Urinary bladder (tissue), 4 donors: ENCODE results near the gene GPR78. TPM values are rescaled to one million over a fixed set of nuclear protein-coding genes. Genes with fewer than 3 reads are reported as not detected.
"Not testable (repeated sequence)": the region's sequence is repeated elsewhere in the genome, so short reads cannot be mapped to it uniquely, and the experiment has no call there.

Experiments
- DNase-seq: peaks from one replicate; pipeline ENCODE4 v3.0.0-alpha.2; 2015; ENCODE audit errors: extremely low spot score
- H3K27ac ChIP-seq: one replicate; pipeline ENCODE4 v1.5.1; 2013; ENCODE audit warnings: low read depth, mild to moderate bottlenecking, moderate library complexity
- H3K36me3 ChIP-seq: one replicate; pipeline ENCODE4 v1.6.1; 2013; ENCODE audit warnings: mild to moderate bottlenecking, moderate library complexity; ENCODE audit not compliant: insufficient read depth
- H3K4me1 ChIP-seq: one replicate; pipeline ENCODE4 v1.6.1; 2013; ENCODE audit warnings: mild to moderate bottlenecking, moderate library complexity; ENCODE audit not compliant: insufficient read depth
- H3K4me3 ChIP-seq: one replicate; pipeline ENCODE4 v1.5.1; 2013; ENCODE audit warnings: low read depth, low read length
- WGBS: extraction: QIAGEN DNeasy Blood & Tissue Kit; methylation state at CpG from one replicate; pipeline ENCODE4 v1.1.7; 2013; 5-methylcytosine and 5-hydroxymethylcytosine counted together
- polyA plus RNA-seq: library from polyadenylated mRNA; stranded (reverse); fragments of 200-250 nt; gene quantifications from one replicate; pipeline ENCODE4 v1.2.3, GENCODE V29; 2013
- total RNA-seq: library from RNA; depleted of rRNA; stranded (reverse); fragments of >200 nt; gene quantifications from one replicate; pipeline ENCODE4 v1.2.3, GENCODE V29; 2014
- donor health status: healthy with polysubstance abuse.
- donor health status: healthy.

GPR78 gene
- total and polyA plus RNA-seq, 2 donors: 0.29 to 3.6 TPM

DNA sequence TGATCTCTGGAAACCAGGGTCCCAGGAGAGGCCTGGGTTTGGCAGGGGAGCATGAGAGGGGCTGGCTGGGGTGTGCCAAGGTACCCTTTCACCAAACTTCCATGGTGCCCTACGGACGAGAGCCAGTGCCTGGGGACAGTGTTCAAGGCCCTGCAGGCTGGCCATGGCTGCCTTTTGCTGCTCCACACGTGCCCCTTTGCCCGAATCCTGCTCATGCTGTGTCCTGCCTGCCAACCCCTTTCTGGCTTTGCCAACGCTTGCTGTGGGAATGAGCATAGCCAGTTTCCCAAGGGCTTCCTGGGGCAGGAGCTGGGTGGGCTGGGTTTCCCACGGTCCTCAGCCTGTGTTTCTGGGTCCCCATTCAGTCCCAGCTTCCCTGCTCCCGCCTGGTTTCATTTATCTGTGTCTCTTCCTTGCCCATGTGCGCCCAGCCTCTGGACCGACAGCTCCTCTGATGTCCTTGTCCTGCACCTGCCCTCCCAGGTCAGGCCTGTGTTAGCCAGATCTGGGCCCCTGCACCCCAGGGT lies 29.7 kb downstream of the GPR78 start:
- Histone ChIP-seq H3K4me3 (no peak overlapping the region), H3K36me3 (no peaks in the 10 kb centered on the region), H3K27ac (no peak overlapping the region), H3K4me1 (no peaks in the 10 kb centered on the region)
- WGBS: 85% methylated on average over 9 of the region's 9 CpGs
- no peak for DNase-seq

DNA sequence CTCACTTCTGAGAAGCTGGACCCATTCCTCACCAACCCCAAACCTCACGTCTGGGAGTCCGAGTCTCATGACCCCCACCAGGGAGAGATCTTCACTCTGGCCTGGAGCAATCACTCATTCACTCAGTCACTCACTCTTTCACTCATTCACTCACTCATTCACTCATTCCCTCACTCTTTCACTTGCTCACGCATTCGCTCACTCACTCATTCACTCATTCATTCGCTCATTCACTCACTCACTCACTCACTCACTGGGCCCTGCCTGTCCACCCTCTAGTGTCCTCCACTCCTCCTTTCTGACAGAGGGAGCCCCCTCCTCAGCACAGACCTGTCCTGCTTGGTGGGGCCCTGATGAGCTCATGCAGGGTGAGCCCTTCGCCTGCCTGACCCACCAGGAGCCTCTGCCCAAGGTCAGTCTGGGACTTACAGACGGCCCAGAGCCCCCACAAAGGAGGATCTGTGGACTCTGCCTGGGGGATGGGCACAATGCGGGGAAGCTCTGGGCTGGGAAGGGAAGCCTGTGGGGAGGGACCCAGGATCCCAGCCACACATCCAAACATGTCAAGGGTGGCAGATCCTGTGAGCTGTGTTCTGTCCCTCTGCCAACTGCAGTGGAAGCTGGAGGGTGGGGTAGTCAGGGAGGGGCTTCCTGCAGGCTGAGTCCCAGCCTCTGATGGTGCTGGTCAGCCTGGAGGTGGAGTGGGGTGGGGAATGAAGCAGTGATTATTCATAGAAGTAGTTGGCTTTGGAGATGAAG lies 30.8 kb downstream of the GPR78 start:
- H3K36me3 ChIP-seq: no peaks in the 10 kb centered on the region
- H3K27ac ChIP-seq: no peak overlapping the region
- 82% methylated on average over 8 of the region's 8 CpGs for WGBS
- no peak for DNase-seq
- no peaks in the 10 kb centered on the region for H3K4me1 ChIP-seq
- H3K4me3 ChIP-seq: no peak overlapping the region

DNA sequence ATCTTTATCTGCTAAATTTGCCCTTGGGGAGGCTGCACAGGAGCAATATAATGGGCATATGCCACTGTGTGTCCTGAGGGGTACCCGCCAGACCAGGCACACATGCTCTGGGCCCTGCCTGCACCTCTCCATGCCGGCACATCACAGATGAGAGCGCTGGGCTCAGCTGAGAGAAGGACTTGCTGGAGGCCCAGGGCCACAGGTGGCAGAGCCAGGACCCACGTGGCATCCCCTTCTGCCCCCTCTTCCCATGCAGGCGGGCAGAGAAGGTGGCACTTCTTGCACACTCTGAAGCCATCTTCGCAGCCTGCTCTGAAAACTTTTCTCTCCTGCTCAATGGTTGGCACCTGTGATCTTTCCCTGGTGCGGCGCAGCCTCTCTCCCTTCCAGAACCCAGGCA lies 32.5 kb downstream of the GPR78 start:
- H3K27ac ChIP-seq: no peak overlapping the region
- no peaks in the 10 kb centered on the region for H3K36me3 ChIP-seq
- H3K4me3 ChIP-seq: no peak overlapping the region
- no peak for DNase-seq
- no peaks in the 10 kb centered on the region for H3K4me1 ChIP-seq
- 94% methylated on average over 8 of the region's 8 CpGs for WGBS

DNA sequence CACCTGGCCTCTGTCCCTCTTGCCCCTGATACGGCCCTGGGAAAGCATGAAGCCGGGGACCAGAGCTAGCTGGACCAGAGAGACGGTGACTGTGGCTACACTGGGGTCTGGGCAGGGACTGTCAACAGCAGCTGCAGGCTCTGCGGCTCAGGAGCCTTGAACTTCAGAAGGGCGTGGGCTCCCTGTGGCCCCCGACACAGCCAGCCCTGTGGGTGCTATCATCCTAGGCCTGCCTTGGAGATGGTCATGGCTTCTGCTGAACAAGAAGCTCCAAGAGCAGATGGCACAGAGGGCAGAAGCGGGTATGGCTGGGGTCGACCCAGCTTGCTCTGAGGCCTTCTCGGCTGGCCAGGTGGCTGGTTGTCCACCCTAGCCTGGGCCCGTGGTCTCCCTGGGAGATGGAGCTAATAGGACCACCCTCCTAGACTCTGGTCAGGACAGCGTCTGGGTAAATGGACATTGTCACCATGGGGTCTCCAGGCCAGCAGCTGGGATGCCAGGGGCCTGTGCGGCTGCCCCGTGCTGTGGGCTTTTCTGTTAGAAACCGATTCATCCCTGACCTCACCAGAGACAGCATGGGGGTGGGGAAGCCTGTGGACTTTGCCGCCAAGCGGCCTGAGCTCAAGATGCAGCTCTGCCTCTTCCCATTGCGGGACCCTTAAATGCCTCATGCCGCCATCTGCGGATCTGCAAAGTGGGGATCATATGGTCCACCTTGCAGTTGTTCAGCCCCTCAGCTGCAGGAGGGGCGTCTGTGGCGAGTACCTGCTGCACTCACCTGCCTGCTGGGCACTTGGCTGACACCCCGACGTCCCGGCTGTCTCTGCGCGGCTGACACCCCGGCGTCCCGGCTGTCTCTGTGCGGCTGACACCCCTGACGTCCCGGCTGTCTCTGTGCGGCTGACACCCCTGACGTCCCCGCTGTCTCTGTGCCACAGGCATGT lies 33.5 kb downstream of the GPR78 start:
- no peak overlapping the region for H3K27ac ChIP-seq
- DNase-seq: no peak
- H3K36me3 ChIP-seq: no peaks in the 10 kb centered on the region
- WGBS: 93% methylated on average over 35 of the region's 35 CpGs
- no peaks in the 10 kb centered on the region for H3K4me1 ChIP-seq
- no peak overlapping the region for H3K4me3 ChIP-seq

DNA sequence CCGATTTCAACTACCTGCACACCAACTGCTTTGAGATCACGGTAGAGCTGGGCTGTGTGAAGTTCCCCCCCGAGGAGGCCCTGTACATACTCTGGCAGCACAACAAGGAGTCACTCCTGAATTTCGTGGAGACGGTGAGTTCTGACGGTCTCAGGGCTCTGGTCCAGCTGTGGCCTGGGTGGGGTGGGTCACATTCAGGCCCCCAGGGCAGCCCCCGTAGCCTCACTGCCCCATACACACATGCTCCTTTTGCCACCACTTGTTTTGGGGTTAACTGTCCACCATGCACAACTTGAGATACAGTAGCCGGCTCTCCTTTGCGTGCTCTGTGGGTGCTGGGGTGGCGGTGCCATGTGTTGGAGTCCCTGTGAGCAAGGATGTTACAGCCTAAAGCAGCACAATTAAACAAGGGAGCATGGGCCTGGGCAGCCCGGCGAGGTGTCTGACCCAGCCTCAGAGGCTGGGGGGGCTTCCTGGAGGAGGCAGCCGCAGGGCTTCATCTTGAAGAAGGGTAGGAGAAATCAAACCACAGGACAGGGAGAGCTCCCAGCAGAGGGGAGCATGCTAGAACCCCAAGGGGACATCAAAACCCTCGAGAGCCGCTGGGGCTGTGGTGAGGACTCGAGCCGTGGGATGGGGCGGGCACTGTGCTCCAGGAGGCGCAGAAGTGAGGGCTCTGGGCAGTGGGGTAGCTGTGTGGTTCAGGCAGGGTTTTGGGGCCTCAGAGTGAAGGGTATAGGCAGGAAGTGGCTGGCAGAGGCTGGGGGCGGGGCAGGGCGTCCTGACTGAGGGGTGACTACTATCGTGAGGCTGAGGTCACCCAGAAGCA lies 34.4 kb downstream of the GPR78 start:
- H3K27ac ChIP-seq: no peak overlapping the region
- no peak for DNase-seq
- H3K4me3 ChIP-seq: no peak overlapping the region
- H3K4me1 ChIP-seq: no peaks in the 10 kb centered on the region
- no peaks in the 10 kb centered on the region for H3K36me3 ChIP-seq
- WGBS: 78% methylated on average over 22 of the region's 22 CpGs

DNA sequence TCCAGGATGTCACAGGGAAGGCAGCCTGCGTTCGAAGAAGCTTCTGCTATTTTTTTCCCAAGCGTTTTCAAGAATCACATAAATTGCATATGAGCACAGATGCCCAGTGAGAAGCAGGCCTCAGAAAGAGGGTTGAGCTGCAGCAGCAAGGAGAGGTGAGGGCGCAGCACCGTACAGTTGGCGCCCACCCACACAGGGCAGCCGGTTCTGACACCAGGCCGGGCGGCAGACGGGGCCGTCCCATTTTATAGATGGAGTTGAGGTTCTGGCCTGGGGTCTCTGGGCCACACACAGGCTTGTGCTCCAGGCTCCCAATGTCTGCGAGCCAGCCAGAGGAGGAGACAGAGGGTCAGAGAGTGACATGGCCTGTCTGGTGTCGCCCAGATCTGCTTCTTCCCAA lies 35.2 kb downstream of the GPR78 start:
- no peak for DNase-seq
- WGBS: 86% methylated on average over 13 of the region's 13 CpGs
- H3K4me1 ChIP-seq: no peaks in the 10 kb centered on the region
- no peak overlapping the region for H3K4me3 ChIP-seq
- H3K36me3 ChIP-seq: no peaks in the 10 kb centered on the region
- no peak overlapping the region for H3K27ac ChIP-seq

DNA sequence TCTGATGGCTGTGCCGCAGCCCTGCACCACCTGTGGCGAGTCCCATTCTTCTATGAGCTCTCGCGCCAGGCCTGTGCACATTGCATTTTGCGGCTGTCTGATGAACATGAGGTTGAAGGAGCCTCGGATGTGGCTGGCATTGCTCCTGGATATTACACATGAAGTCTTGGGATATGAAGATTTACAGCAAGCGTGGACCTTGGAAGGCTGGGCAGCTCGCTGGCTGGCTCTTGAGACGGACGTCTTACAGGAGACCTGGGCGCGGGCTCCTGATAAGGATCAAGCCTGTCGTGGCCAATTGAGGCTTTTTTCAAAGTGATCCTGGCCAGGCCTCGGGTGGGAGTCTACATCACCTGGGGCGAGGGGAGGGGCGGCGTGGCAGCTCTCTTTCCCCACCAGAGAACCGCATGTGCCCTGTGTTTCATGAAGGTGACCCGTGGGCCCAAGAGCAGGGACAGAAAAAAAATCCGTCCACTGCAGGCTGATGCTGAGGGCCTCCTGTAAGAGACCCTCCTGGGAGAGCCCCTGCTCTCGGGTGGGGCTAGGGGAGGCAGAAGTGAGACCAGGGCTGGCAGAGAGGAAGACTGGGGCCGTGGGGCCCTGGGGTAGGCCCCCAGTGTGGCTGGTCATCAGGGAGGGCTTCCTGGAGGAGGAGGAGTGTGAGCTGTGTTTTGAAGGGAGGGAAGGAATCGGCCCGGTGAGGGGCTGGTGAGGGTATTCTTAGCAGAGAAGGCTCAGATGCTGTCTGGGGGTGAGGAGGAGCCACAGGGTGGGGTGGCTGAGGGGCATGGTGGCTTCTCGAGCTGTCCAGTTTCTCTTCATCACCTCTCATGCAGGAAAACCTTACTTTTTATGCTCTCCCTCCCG lies 36.0 kb downstream of the GPR78 start:
- no peaks in the 10 kb centered on the region for H3K36me3 ChIP-seq
- DNase-seq: no peak

DNA sequence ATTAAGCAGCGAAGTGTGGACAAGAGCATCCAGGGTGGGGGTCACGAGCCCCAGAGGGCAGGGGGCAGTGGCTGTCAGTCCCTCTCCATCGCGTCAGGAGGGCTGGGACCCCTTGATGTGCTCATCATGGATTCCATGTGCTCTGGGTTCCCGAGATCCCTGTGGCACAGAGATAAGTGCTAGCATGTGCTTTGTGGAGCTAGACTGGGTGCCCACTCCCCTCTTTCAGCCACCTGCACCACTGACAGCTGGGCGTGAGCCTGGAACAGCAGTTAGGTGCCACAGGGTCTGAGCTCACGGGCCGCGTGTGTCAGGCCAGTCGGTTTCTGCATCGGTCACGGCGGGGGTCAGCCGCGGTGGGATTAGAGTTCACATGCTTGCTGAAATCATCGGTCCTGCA lies 36.6 kb downstream of the GPR78 start:
- no peak for DNase-seq
- Histone ChIP-seq H3K4me1 (no peaks in the 10 kb centered on the region), H3K36me3 (no peaks in the 10 kb centered on the region), H3K27ac (no peak overlapping the region), H3K4me3 (no peak overlapping the region)
- 83% methylated on average over 16 of the region's 16 CpGs for WGBS

More for the DNA sequence above, 36.0 kb downstream of the GPR78 start:
- no peak overlapping the region for H3K27ac ChIP-seq
- H3K4me1 ChIP-seq: no peaks in the 10 kb centered on the region
- H3K4me3 ChIP-seq: no peak overlapping the region
- WGBS: 82% methylated on average over 26 of the region's 26 CpGs

DNA sequence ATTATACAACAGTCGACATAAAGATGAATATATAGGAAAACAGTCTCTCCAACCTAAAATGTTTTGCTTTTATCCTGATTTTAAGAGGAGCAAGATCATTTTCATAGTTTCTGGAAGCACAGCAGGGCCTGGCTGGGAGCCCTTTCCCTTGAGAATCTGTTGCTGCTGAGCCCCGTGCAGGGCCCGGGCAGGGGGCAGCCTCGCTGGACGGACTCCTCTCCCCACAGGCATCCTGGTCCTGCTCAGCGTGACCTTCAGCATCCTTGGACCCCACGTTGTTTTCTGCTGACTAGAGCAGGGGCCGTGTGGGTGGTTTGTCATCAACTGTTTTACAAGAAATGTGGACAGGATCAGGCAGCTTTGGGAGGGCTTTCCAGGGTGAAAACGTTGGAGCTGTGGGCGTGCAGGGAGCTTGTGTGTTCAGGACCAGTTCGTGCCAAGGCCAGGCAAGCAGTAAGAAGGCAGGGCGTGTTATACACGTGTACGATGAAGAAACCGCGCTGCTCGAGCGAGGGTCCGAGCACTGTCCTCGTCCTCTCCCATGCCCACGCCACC lies 37.4 kb downstream of the GPR78 start:
- Histone ChIP-seq H3K27ac (no peak overlapping the region), H3K4me1 (no peaks in the 10 kb centered on the region), H3K36me3 (no peaks in the 10 kb centered on the region), H3K4me3 (no peak overlapping the region)
- no peak for DNase-seq
- WGBS: 72% methylated on average over 21 of the region's 21 CpGs

DNA sequence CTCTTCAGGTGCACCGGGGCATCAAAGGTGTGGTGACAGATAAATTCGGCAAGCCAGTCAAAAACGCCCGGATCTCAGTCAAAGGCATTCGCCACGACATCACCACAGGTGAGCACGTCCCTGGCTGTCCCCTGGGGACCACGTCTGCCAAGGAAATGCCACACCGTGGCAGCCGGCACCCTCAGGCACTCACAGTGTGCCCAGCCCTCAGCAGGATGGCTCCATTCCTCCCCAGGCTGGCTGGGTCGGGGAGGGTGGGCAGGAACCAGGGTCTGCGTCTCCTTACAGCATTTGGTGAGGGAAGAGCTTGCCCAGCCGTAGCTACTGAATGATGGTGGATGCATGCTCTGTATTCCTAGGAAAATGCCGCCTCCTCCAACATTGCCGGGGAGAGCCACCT lies 38.2 kb downstream of the GPR78 start:
- Histone ChIP-seq H3K27ac (no peak overlapping the region), H3K36me3 (no peaks in the 10 kb centered on the region), H3K4me1 (no peaks in the 10 kb centered on the region), H3K4me3 (no peak overlapping the region)
- DNase-seq: no peak
- WGBS: 91% methylated on average over 15 of the region's 15 CpGs

DNA sequence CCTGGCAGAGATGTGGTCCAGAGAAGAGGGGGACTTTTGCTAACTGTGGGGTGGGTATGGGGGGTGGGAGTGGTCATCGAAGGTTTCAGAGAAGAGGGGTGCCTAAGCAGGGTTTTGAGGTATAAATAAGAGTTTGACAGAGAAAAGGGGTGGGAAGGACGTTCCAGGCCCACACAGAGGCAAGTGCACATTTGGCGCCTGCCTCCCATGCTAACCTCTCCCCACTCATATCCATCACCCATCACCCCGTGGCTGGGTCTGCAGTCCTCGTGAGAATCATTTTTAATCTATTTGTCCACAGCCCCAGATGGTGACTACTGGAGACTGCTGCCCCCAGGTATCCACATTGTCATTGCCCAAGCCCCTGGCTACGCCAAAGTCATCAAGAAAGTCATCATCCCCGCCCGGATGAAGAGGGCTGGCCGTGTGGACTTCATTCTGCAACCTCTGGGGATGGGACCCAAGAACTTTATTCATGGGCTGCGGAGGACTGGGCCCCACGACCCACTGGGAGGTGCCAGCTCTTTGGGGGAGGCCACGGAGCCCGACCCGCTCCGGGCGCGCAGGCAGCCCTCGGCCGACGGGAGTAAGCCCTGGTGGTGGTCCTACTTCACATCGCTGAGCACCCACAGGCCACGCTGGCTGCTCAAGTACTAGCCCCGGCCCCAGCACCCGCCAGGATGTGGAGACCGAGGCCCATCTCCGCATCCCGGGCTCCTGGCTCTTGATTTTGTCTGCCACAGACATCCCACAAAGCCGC lies 38.9 kb downstream of the GPR78 start:
- H3K27ac ChIP-seq: no peak overlapping the region
- H3K4me1 ChIP-seq: no peaks in the 10 kb centered on the region
- no peak overlapping the region for H3K4me3 ChIP-seq
- H3K36me3 ChIP-seq: no peaks in the 10 kb centered on the region
- no peak for DNase-seq
- 91% methylated on average over 28 of the region's 28 CpGs for WGBS

DNA sequence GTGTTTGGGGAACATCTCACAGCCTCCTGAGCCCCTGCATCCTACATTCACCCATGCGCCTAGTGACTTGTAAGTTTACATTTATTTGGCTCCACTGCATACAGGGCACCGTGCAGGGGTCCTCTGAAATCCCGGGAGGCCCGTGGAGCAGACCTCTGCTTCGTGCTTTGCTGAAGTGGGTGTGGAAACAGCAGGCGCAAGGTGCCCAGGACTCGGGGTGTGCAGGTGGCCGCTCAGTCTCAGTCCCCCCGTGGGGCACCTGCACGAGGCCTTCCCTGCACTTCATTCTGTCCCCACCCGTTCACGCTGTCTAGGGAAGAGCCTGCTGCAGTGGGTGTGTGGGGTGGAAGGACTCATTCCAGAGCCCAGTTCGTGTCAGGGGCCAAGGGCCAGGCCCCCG lies 40.9 kb downstream of the GPR78 start:
- WGBS: 81% methylated on average over 12 of the region's 14 CpGs
- DNase-seq, H3K36me3 ChIP-seq, H3K4me1 ChIP-seq, H3K27ac ChIP-seq, H3K4me3 ChIP-seq: not testable (repeated sequence)
